Measurements from ENCODE around the gene METTL16.
"Not testable (repeated sequence)": the region's sequence is repeated elsewhere in the genome, so short reads cannot be mapped to it uniquely, and the experiment has no call there.

METTL16 gene

GRCh38 chr17:2453325-2453724 lies 58.4 kb downstream of the METTL16 start:
- no peak for DNase-seq (ENCODE audit: low read depth)
- no peak for TF ChIP-seq CTCF (conservative IDR thresholded peaks at IDR 0.05; ENCODE audit: low read depth, low read length)
- no peak overlapping the region for H3K4me3 ChIP-seq (ENCODE audit: low read length)

GRCh38 chr17:2452216-2452750 lies 59.4 kb downstream of the METTL16 start:
- no peak overlapping the region for H3K4me3 ChIP-seq (ENCODE audit: low read length)
- TF ChIP-seq CTCF (conservative IDR thresholded peaks at IDR 0.05; ENCODE audit: low read depth, low read length) = no peak
- no peak for DNase-seq (ENCODE audit: low read depth)

GRCh38 chr17:2450016-2450650 lies 61.6 kb downstream of the METTL16 start:
- H3K4me3 ChIP-seq (ENCODE audit: low read length) = no peak overlapping the region
- no peak for TF ChIP-seq CTCF (conservative IDR thresholded peaks at IDR 0.05; ENCODE audit: low read depth, low read length)
- no peak for DNase-seq (ENCODE audit: low read depth)

DNA sequence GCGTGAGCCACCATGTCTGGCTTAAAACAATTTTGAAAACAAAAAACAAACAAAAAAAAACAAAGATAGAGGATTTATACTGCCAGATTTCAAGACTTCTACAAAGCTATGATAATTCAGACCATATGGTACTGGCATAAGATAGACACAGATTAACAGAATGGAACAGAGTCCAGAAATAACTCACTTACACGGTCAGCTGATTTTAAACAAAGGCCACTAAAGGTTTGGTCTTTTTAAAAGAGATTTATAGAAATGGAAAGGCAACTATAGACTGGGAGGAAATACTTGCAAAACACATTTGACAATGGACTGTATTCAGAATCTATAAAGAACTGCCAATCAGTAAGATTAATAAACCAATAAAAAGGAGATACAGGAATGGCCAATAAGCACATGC lies 62.2 kb downstream of the METTL16 start:
- no peak for TF ChIP-seq CTCF (conservative IDR thresholded peaks at IDR 0.05; ENCODE audit: low read depth, low read length)
- DNase-seq (ENCODE audit: low read depth) = no peak
- H3K4me3 ChIP-seq (ENCODE audit: low read length) = no peak overlapping the region

- H3K4me3 ChIP-seq (ENCODE audit: low read length); DNase-seq (ENCODE audit: low read depth): not testable (repeated sequence)
Observed at GRCh38 chr17:2447479-2447878, 64.2 kb downstream of the METTL16 start.

GRCh38 chr17:2445638-2446037 lies 66.0 kb downstream of the METTL16 start:
- no peak overlapping the region for H3K4me3 ChIP-seq (ENCODE audit: low read length)
- no peak for TF ChIP-seq CTCF (conservative IDR thresholded peaks at IDR 0.05; ENCODE audit: low read depth, low read length)
- DNase-seq (ENCODE audit: low read depth) = no peak

DNA sequence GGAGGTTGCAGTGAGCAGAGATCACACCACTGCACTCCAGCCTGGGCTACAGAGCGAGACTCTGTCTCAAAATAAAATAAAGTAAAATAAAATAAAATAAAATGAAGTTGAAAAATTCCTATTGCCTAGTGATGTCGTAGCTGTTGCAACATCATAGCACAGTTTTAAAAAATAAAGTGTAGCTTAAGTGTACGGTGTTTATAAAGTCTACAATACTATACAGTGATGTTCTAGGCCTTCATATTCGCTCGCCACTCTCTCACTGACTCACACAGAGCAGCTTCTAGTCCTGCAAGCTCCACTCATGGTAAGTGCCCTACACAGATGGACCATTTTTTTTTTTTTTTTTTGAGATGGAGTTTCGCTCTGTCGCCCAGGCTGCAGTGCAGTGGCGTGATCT lies 67.3 kb downstream of the METTL16 start:
- TF ChIP-seq CTCF (conservative IDR thresholded peaks at IDR 0.05; ENCODE audit: low read depth, low read length) = no peak
- no peak for DNase-seq (ENCODE audit: low read depth)

More for the DNA sequence above, 67.3 kb downstream of the METTL16 start:
- no peak overlapping the region for H3K4me3 ChIP-seq (ENCODE audit: low read length)

Measured in retinal pigment epithelial cell (primary cell).